HEK293 (cell line): ENCODE data around the gene AKIRIN2.
"Not testable (repeated sequence)": the region's sequence is repeated elsewhere in the genome, so short reads cannot be mapped to it uniquely, and the experiment has no call there.

Source experiments
- CTCF ChIA-PET: fragments of 350-600 bp; formaldehyde crosslinking; extraction: SDS; loops from one replicate; lab custom pipeline; 2021; ENCODE audit warnings: antibody characterized with exemption; lab: Yijun Ruan, JAX
- POLR2A ChIA-PET: fragments of 300-600 bp; formaldehyde crosslinking; extraction: SDS; loops from one replicate; lab custom pipeline; 2020; ENCODE audit warnings: antibody characterized with exemption, inconsistent platforms; lab: Yijun Ruan, JAX
- H3K27ac ChIP-seq: fragments of 200-500 bp; sonication (Bioruptor generic); 2 replicates; pipeline ENCODE4 v1.5.1; 2014; ENCODE audit warnings: low read depth, low read length, control low read depth, inconsistent platforms; ENCODE audit errors: extremely low read depth
- H3K36me3 ChIP-seq, 2 experiments: fragments of 200-500 bp in 1 of 2; sonication (Bioruptor generic) in 1 of 2; 1 replicate in 1 of 2; 2 replicates in 1 of 2; pipeline ENCODE4 v1.5.1; 2014 to 2017; ENCODE audit warnings: inconsistent platforms in 2 of 2, low read length in 2 of 2; ENCODE audit not compliant: control insufficient read depth in 2 of 2, insufficient read depth in 1 of 2
- H3K4me1 ChIP-seq: fragments of 200-500 bp; sonication (Bioruptor generic); 2 replicates; pipeline ENCODE4 v1.5.1; 2014; ENCODE audit warnings: mild to moderate bottlenecking, low read length, inconsistent platforms; ENCODE audit not compliant: control insufficient read depth, insufficient read depth
- H3K4me3 ChIP-seq: 2 replicates; pipeline ENCODE4 v1.5.1; 2011; ENCODE audit warnings: low read depth, mild to moderate bottlenecking, control low read depth, low read length, moderate library complexity
- H3K9me3 ChIP-seq: fragments of 200-500 bp; sonication (Bioruptor generic); 2 replicates; pipeline ENCODE4 v1.5.1; 2014; ENCODE audit warnings: low read depth, low read length, inconsistent platforms; ENCODE audit not compliant: control insufficient read depth, insufficient read depth
- GLI2 ChIP-seq: fragments of 450-650 bp; formaldehyde crosslinking; IDR thresholded peaks from 2 replicates; pipeline ENCODE4; 2017; ENCODE audit warnings: missing biosample characterization, missing genetic modification characterization, low read depth, borderline replicate concordance
- GLIS2 ChIP-seq: fragments of 450-650 bp; formaldehyde crosslinking; IDR thresholded peaks from 2 replicates; pipeline ENCODE4 v1.5.1; 2016; ENCODE audit warnings: missing biosample characterization, missing genetic modification characterization
- INSM2 ChIP-seq: fragments of 450-650 bp; formaldehyde crosslinking; IDR thresholded peaks from 2 replicates; pipeline ENCODE4 v1.5.1; 2016; ENCODE audit warnings: missing biosample characterization, missing genetic modification characterization
- SCRT2 ChIP-seq: fragments of 450-650 bp; formaldehyde crosslinking; IDR thresholded peaks from 2 replicates; pipeline ENCODE4 v1.5.1; 2016; ENCODE audit warnings: missing biosample characterization, missing genetic modification characterization
- ZBTB20 ChIP-seq: fragments of 450-650 bp; formaldehyde crosslinking; IDR thresholded peaks from 2 replicates; pipeline ENCODE4 v1.5.1; 2016; ENCODE audit warnings: missing biosample characterization, missing genetic modification characterization
- ZBTB8A ChIP-seq: fragments of 450-650 bp; formaldehyde crosslinking; IDR thresholded peaks from 2 replicates; pipeline ENCODE4 v1.5.1; 2016; ENCODE audit warnings: missing biosample characterization, missing genetic modification characterization
- ZFP37 ChIP-seq: fragments of 450-650 bp; formaldehyde crosslinking; IDR thresholded peaks from 2 replicates; pipeline ENCODE4 v1.5.1; 2016; ENCODE audit warnings: missing biosample characterization, missing genetic modification characterization
- ZNF121 ChIP-seq: fragments of 450-650 bp; formaldehyde crosslinking; IDR thresholded peaks from 2 replicates; pipeline ENCODE4 v1.5.1; 2016; ENCODE audit warnings: missing biosample characterization, missing genetic modification characterization
- ZNF140 ChIP-seq: fragments of 450-650 bp; formaldehyde crosslinking; IDR thresholded peaks from 2 replicates; pipeline ENCODE4 v1.5.1; 2016; ENCODE audit warnings: missing biosample characterization, missing genetic modification characterization
- ZNF19 ChIP-seq: fragments of 450-650 bp; formaldehyde crosslinking; IDR thresholded peaks from 2 replicates; pipeline ENCODE4; 2016; ENCODE audit warnings: missing biosample characterization, missing genetic modification characterization, low read depth
- ZNF37A ChIP-seq: fragments of 450-650 bp; IDR thresholded peaks from 2 replicates; pipeline ENCODE4 v1.5.1; 2018; ENCODE audit warnings: missing biosample characterization, missing genetic modification characterization
- ZNF501 ChIP-seq: fragments of 450-650 bp; formaldehyde crosslinking; IDR thresholded peaks from 2 replicates; pipeline ENCODE4 v1.5.1; 2016; ENCODE audit warnings: missing biosample characterization, missing genetic modification characterization
- ZNF518A ChIP-seq: fragments of 450-650 bp; formaldehyde crosslinking; conservative IDR thresholded peaks from 2 replicates; pipeline ENCODE4 v1.5.1; 2016; ENCODE audit warnings: low read depth, missing biosample characterization, missing genetic modification characterization
- ZNF529 ChIP-seq: fragments of 450-650 bp; formaldehyde crosslinking; IDR thresholded peaks from 2 replicates; pipeline ENCODE4 v1.5.1; 2017; ENCODE audit warnings: missing genetic modification characterization, missing biosample characterization; ENCODE audit not compliant: insufficient replicate concordance
- ZNF571 ChIP-seq: fragments of 450-650 bp; formaldehyde crosslinking; IDR thresholded peaks from 2 replicates; pipeline ENCODE4 v1.5.0; 2017; ENCODE audit warnings: missing biosample characterization, missing genetic modification characterization
- ZNF596 ChIP-seq: fragments of 450-650 bp; IDR thresholded peaks from 2 replicates; pipeline ENCODE4 v1.5.0; 2018; ENCODE audit warnings: missing biosample characterization, mild to moderate bottlenecking, missing genetic modification characterization, moderate library complexity
- ZNF600 ChIP-seq: fragments of 450-650 bp; formaldehyde crosslinking; IDR thresholded peaks from 2 replicates; pipeline ENCODE4 v1.5.1; 2016; ENCODE audit warnings: missing biosample characterization, missing genetic modification characterization
- ZNF654 ChIP-seq: fragments of 450-650 bp; formaldehyde crosslinking; IDR thresholded peaks from 2 replicates; pipeline ENCODE4 v1.5.1; 2016; ENCODE audit warnings: low read depth, missing biosample characterization, missing genetic modification characterization
- ZNF677 ChIP-seq: fragments of 450-650 bp; IDR thresholded peaks from 2 replicates; pipeline ENCODE4 v1.5.0; 2018; ENCODE audit warnings: missing biosample characterization, mild to moderate bottlenecking, missing genetic modification characterization, moderate library complexity
- ZSCAN16 ChIP-seq: fragments of 450-650 bp; formaldehyde crosslinking; IDR thresholded peaks from 2 replicates; pipeline ENCODE4 v1.5.1; 2016; ENCODE audit warnings: missing biosample characterization, missing genetic modification characterization
- ZSCAN5A ChIP-seq: fragments of 450-650 bp; formaldehyde crosslinking; IDR thresholded peaks from 2 replicates; pipeline ENCODE4 v1.5.1; 2016; ENCODE audit warnings: missing biosample characterization, missing genetic modification characterization

The AKIRIN2 gene

GRCh38 chr6:87714093-87714842 is 12.2 kb upstream of the AKIRIN2 start (continued):
- TF ChIP-seq ZNF600 (tag by site-specific recombination) (no peak), INSM2 (tag by site-specific recombination) (peak; percentile 50; the same call in 1 of the 2 replicates), ZNF37A (no peak), ZNF140 (no peak), ZFP37 (tag by site-specific recombination) (no peak), ZSCAN5A (tag by site-specific recombination) (no peak), GLI2 (tag by site-specific recombination) (no peak), ZBTB20 (no peak), ZNF571 (tag by site-specific recombination) (no peak), ZNF654 (tag by site-specific recombination) (no peak), ZNF19 (no peak), ZNF677 (tag by site-specific recombination) (no peak), ZNF596 (tag by site-specific recombination) (no peak), GLIS2 (tag by site-specific recombination) (no peak), SCRT2 (tag by site-specific recombination) (peak; percentile 69), ZNF529 (tag by site-specific recombination) (no peak), ZSCAN16 (no peak), ZBTB8A (tag by site-specific recombination) (no peak)

- not testable (repeated sequence) for H3K36me3 ChIP-seq, H3K9me3 ChIP-seq, H3K4me3 ChIP-seq, H3K27ac ChIP-seq, H3K4me1 ChIP-seq
- ChIA-PET POLR2A (interaction anchor here (0.6 kb wide), 1 partner anchor 21 kb away, joined by 6 read pairs; no protein-coding TSS in a partner anchor), CTCF (interaction anchor here (0.6 kb wide), 1 partner anchor 414 kb away, joined by 3 read pairs; no protein-coding TSS in a partner anchor)
- TF ChIP-seq ZNF121 (tag by site-specific recombination) = peak; percentile 59; the same call in 1 of the 2 replicates
These were observed 10.7 kb upstream of the AKIRIN2 start for GRCh38 chr6:87712713-87713112.

GRCh38 chr6:87710090-87710489 is 8.1 kb upstream of the AKIRIN2 start:
- POLR2A ChIA-PET = no interaction called here

More at GRCh38 chr6:87710090-87710489, 8.1 kb upstream of the AKIRIN2 start:
- TF ChIP-seq ZNF501 (tag by site-specific recombination) (no peak), ZNF518A (tag by site-specific recombination) (no peak)
- H3K4me3 ChIP-seq = no peak overlapping the region
- CTCF ChIA-PET = no interaction called here
- no peaks in the 10 kb centered on the region for H3K36me3 ChIP-seq
- H3K27ac ChIP-seq = no peak overlapping the region
- 0 out of 2 replicates have a peak, but pooled peaks cover 3% of the 10 kb centered on the region for H3K4me1 ChIP-seq
- H3K9me3 ChIP-seq = no peaks in the 10 kb centered on the region
